ENCODE results near the gene MRPL2.

MRPL2 gene

GRCh38 chr6:43059168-43060033 is at the start of gene MRPL2, which contains the start of gene KLC4:
MRPL2 (minus strand) TSS chr6:43059434; CDS start chr6:43059381, 53 bp downstream.
KLC4 (plus strand) TSS chr6:43059631; CDS start chr6:43061336, 1,705 bp downstream.
- DNase-seq: peak; percentile 95

- DNase-seq: no peak
Measured at GRCh38 chr6:43107344-43108062, 48.3 kb upstream of the MRPL2 start.

- DNase-seq: no peak
Measured at GRCh38 chr6:43105538-43106222, 46.4 kb upstream of the MRPL2 start.

- DNase-seq: no peak
Measured at GRCh38 chr6:43103253-43103876, 44.1 kb upstream of the MRPL2 start.

- no peak for DNase-seq
Measured at GRCh38 chr6:43101497-43101896, 42.3 kb upstream of the MRPL2 start.

- no peak for DNase-seq
Measured at GRCh38 chr6:43097502-43097901, 38.3 kb upstream of the MRPL2 start.

- DNase-seq: no peak
Measured at GRCh38 chr6:43097098-43097489, 37.9 kb upstream of the MRPL2 start.

GRCh38 chr6:43096451-43097097 is 37.3 kb upstream of the MRPL2 start:
- DNase-seq: no peak

- DNase-seq: no peak
Measured at GRCh38 chr6:43095939-43096338, 36.7 kb upstream of the MRPL2 start.

GRCh38 chr6:43093436-43094289 is 34.4 kb upstream of the MRPL2 start:
- DNase-seq: no peak

- DNase-seq: no peak
Measured at GRCh38 chr6:43092635-43093034, 33.4 kb upstream of the MRPL2 start.

- DNase-seq: no peak
Measured at GRCh38 chr6:43091436-43091991, 32.3 kb upstream of the MRPL2 start.

- DNase-seq: no peak
Measured at GRCh38 chr6:43091020-43091419, 31.8 kb upstream of the MRPL2 start.

- no peak for DNase-seq
Measured at GRCh38 chr6:43090559-43090956, 31.3 kb upstream of the MRPL2 start.

- DNase-seq: no peak
Measured at GRCh38 chr6:43089874-43090558, 30.8 kb upstream of the MRPL2 start.

- DNase-seq: no peak
Measured at GRCh38 chr6:43089467-43089866, 30.2 kb upstream of the MRPL2 start.

- DNase-seq: no peak
Measured at GRCh38 chr6:43088654-43089056, 29.4 kb upstream of the MRPL2 start.

GRCh38 chr6:43086022-43086658 is 26.9 kb upstream of the MRPL2 start:
- DNase-seq: no peak

GRCh38 chr6:43082806-43083655 is 23.8 kb upstream of the MRPL2 start:
- DNase-seq: no peak
